Measurements from ENCODE around the gene CWC27.

CWC27 gene

GRCh38 chr5:65013166-65013565 is 244.4 kb downstream of the CWC27 start:
- H3K4me3 ChIP-seq (ENCODE audit: low read depth, low read length) = no peak overlapping the region
- in situ Hi-C loops (cut with HindIII; ENCODE audit: low sequenced_read_pairs) = no loop called here
- TF ChIP-seq, protein P1, sequence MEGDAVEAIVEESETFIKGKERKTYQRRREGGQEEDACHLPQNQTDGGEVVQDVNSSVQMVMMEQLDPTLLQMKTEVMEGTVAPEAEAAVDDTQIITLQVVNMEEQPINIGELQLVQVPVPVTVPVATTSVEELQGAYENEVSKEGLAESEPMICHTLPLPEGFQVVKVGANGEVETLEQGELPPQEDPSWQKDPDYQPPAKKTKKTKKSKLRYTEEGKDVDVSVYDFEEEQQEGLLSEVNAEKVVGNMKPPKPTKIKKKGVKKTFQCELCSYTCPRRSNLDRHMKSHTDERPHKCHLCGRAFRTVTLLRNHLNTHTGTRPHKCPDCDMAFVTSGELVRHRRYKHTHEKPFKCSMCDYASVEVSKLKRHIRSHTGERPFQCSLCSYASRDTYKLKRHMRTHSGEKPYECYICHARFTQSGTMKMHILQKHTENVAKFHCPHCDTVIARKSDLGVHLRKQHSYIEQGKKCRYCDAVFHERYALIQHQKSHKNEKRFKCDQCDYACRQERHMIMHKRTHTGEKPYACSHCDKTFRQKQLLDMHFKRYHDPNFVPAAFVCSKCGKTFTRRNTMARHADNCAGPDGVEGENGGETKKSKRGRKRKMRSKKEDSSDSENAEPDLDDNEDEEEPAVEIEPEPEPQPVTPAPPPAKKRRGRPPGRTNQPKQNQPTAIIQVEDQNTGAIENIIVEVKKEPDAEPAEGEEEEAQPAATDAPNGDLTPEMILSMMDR (IDR thresholded peaks at IDR 0.05; ENCODE audit: low read depth, low read length, missing control alignments) = no peak
- no peak for DNase-seq (ENCODE audit: low read depth)

- no peak overlapping the region for H3K4me3 ChIP-seq (ENCODE audit: low read depth, low read length)
- DNase-seq (ENCODE audit: low read depth) = no peak
- TF ChIP-seq, protein P1 (IDR thresholded peaks at IDR 0.05; ENCODE audit: low read depth, low read length, missing control alignments) = no peak
- in situ Hi-C loops (cut with HindIII; ENCODE audit: low sequenced_read_pairs) = no loop called here
Observed at GRCh38 chr5:65014769-65015168, 246.0 kb downstream of the CWC27 start.

DNA sequence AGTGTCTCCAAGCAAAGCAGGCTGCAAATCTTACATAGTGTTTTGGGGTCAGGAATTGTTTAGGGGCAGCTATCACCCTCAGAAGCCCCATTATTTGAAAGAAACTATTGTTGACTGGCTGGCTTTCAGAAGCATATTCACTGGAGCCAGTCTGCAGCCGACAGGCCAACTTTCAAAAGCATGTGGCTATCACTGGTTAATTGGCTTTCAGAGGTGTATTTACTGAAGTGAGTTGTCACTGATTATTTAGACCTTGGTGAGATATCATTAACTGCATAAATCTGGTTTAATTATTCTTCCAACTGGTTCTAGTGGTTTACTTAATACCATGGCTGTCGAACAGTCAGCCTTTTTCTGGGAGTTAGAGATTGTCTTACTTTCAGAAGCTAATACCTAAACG is 247.0 kb downstream of the CWC27 start:
- in situ Hi-C loops (cut with HindIII; ENCODE audit: low sequenced_read_pairs) = no loop called here
- no peak for DNase-seq (ENCODE audit: low read depth)
- H3K4me3 ChIP-seq (ENCODE audit: low read depth, low read length) = no peak overlapping the region

DNA sequence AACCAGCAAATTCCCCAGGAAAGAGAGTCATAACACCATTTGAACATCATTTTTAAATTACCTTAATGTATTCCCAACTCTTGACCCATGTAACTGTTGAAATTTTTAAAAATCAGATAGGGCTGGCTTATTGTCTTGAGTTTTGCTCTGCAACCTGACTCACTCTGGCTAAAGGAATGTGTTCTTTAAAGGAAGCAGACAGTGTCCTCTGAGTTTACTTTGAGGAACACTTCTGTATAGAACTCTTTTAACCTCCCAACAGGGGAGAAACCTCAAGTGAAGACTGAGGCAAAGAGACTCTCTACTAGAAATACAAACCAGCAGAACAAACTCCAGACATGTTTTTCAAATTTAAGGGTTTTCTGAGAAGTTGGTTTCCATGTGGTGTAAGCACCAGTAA is 248.9 kb downstream of the CWC27 start:
- in situ Hi-C loops (cut with HindIII; ENCODE audit: low sequenced_read_pairs) = no loop called here
- DNase-seq (ENCODE audit: low read depth) = peak; percentile 55
- TF ChIP-seq, protein P1 (IDR thresholded peaks at IDR 0.05; ENCODE audit: low read depth, low read length, missing control alignments) = no peak
- H3K4me3 ChIP-seq (ENCODE audit: low read depth, low read length) = no peak overlapping the region

More for the DNA sequence above, 247.0 kb downstream of the CWC27 start:
- TF ChIP-seq, protein P1 (IDR thresholded peaks at IDR 0.05; ENCODE audit: low read depth, low read length, missing control alignments) = no peak

- in situ Hi-C loops (cut with HindIII; ENCODE audit: low sequenced_read_pairs) = no loop called here
- H3K4me3 ChIP-seq (ENCODE audit: low read depth, low read length) = no peak overlapping the region
- TF ChIP-seq, protein P1 (IDR thresholded peaks at IDR 0.05; ENCODE audit: low read depth, low read length, missing control alignments) = no peak
- DNase-seq (ENCODE audit: low read depth) = no peak
Observed at GRCh38 chr5:65018763-65019162, 250.0 kb downstream of the CWC27 start.

GRCh38 chr5:65020492-65020891 is 251.8 kb downstream of the CWC27 start:
- in situ Hi-C loops (cut with HindIII; ENCODE audit: low sequenced_read_pairs) = no loop called here
- peak; percentile 73 for DNase-seq (ENCODE audit: low read depth)
- TF ChIP-seq, protein P1 (IDR thresholded peaks at IDR 0.05; ENCODE audit: low read depth, low read length, missing control alignments) = no peak
- H3K4me3 ChIP-seq (ENCODE audit: low read depth, low read length) = no peak overlapping the region

All from astrocyte of the cerebellum (primary cell).